SK-N-SH (cell line): ENCODE results near the gene GATAD2B.

Experiments used
- CHD2 ChIP-seq: fragments of 150-350 bp; IDR thresholded peaks from 2 replicates; pipeline ENCODE4 v1.6.1; 2018; ENCODE audit warnings: low read length; ENCODE audit not compliant: partially characterized antibody
- CTCF ChIP-seq: fragments of 200-600 bp; sonication (generic); IDR thresholded peaks from 2 replicates; pipeline ENCODE4 v1.6.1; 2017; ENCODE audit warnings: antibody characterized with exemption, mild to moderate bottlenecking, moderate library complexity
- FOSL2 ChIP-seq: IDR thresholded peaks from 2 replicates; pipeline ENCODE4 v1.4.0; 2012; ENCODE audit warnings: low read depth, mild to moderate bottlenecking, moderate library complexity, borderline replicate concordance
- GABPA ChIP-seq: IDR thresholded peaks from 2 replicates; pipeline ENCODE4 v1.4.0; 2012; ENCODE audit warnings: low read depth, mild to moderate bottlenecking
- GATA2 ChIP-seq: sonication (generic); formaldehyde crosslinking; IDR thresholded peaks from 2 replicates; pipeline ENCODE4 v1.5.0; 2020; ENCODE audit warnings: mild to moderate bottlenecking, missing genetic modification reagents
- MAX ChIP-seq: IDR thresholded peaks from 2 replicates; pipeline ENCODE4 v1.4.0; 2012; ENCODE audit warnings: low read depth
- MXI1 ChIP-seq: IDR thresholded peaks from 2 replicates; pipeline ENCODE4 v1.6.1; 2012; ENCODE audit warnings: mild to moderate bottlenecking, low read depth, low read length, improper control_type of control experiment
- POLR2AphosphoS5 ChIP-seq: IDR thresholded peaks from 2 replicates; pipeline ENCODE4 v1.6.1; 2012; ENCODE audit warnings: low read depth, low read length
- RFX5 ChIP-seq: IDR thresholded peaks from 2 replicates; pipeline ENCODE4 v1.6.1; 2012; ENCODE audit warnings: mild to moderate bottlenecking, improper control_type of control experiment, low read length
- SIN3A ChIP-seq: IDR thresholded peaks from 2 replicates; pipeline ENCODE4 v1.6.1; 2012; ENCODE audit warnings: low read depth, mild to moderate bottlenecking, low read length, moderate library complexity, borderline replicate concordance
- TF ChIP-seq, protein P1 (sequence below): IDR thresholded peaks from 2 replicates; pipeline ENCODE4 v1.6.1; 2012; ENCODE audit warnings: mild to moderate bottlenecking, low read depth, low read length, moderate library complexity

- TF ChIP-seq POLR2AphosphoS5 = no peak
- TF ChIP-seq CTCF = no peak
- TF ChIP-seq, protein P1, sequence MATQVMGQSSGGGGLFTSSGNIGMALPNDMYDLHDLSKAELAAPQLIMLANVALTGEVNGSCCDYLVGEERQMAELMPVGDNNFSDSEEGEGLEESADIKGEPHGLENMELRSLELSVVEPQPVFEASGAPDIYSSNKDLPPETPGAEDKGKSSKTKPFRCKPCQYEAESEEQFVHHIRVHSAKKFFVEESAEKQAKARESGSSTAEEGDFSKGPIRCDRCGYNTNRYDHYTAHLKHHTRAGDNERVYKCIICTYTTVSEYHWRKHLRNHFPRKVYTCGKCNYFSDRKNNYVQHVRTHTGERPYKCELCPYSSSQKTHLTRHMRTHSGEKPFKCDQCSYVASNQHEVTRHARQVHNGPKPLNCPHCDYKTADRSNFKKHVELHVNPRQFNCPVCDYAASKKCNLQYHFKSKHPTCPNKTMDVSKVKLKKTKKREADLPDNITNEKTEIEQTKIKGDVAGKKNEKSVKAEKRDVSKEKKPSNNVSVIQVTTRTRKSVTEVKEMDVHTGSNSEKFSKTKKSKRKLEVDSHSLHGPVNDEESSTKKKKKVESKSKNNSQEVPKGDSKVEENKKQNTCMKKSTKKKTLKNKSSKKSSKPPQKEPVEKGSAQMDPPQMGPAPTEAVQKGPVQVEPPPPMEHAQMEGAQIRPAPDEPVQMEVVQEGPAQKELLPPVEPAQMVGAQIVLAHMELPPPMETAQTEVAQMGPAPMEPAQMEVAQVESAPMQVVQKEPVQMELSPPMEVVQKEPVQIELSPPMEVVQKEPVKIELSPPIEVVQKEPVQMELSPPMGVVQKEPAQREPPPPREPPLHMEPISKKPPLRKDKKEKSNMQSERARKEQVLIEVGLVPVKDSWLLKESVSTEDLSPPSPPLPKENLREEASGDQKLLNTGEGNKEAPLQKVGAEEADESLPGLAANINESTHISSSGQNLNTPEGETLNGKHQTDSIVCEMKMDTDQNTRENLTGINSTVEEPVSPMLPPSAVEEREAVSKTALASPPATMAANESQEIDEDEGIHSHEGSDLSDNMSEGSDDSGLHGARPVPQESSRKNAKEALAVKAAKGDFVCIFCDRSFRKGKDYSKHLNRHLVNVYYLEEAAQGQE = no peak
- no peak for TF ChIP-seq RFX5
- TF ChIP-seq CHD2 = no peak
- no peak for TF ChIP-seq GATA2 (CRISPR knock-in tag)
- TF ChIP-seq SIN3A = no peak
- TF ChIP-seq MXI1 = no peak
- no peak for TF ChIP-seq FOSL2
- no peak for TF ChIP-seq MAX
- no peak for TF ChIP-seq GABPA
These were observed 3.6 kb upstream of the GATAD2B start for GRCh38 chr1:153926405-153926804.
